WTC11 (cell line): ENCODE data around the gene GRIN1.

ENCODE experiments used
- CTCF ChIP-seq: fragments of 200-600 bp; IDR thresholded peaks from 2 replicates; pipeline ENCODE4 v1.8.0; 2022; ENCODE audit warnings: antibody characterized with exemption
- ELF4 ChIP-seq: sonication (generic); formaldehyde crosslinking; IDR thresholded peaks from 2 replicates; pipeline ENCODE4 v1.8.1; 2022; ENCODE audit warnings: low read depth, mild to moderate bottlenecking, moderate library complexity, missing genetic modification reagents
- FOXJ3 ChIP-seq: sonication (generic); formaldehyde crosslinking; IDR thresholded peaks from 2 replicates; pipeline ENCODE4 v1.9.0; 2021; ENCODE audit warnings: missing genetic modification reagents, mild to moderate bottlenecking, borderline replicate concordance
- FOXK1 ChIP-seq: sonication (generic); formaldehyde crosslinking; IDR thresholded peaks from 2 replicates; pipeline ENCODE4 v1.8.0; 2022; ENCODE audit warnings: mild to moderate bottlenecking, moderate library complexity, missing genetic modification reagents
- TEAD4 ChIP-seq: sonication (generic); formaldehyde crosslinking; IDR thresholded peaks from 2 replicates; pipeline ENCODE4 v1.8.0; 2022; ENCODE audit warnings: mild to moderate bottlenecking, missing genetic modification reagents
- USF2 ChIP-seq: sonication (generic); formaldehyde crosslinking; IDR thresholded peaks from 2 replicates; pipeline ENCODE4 v1.8.1; 2023; ENCODE audit warnings: mild to moderate bottlenecking, missing genetic modification reagents, moderate library complexity
- ZBTB43 ChIP-seq: sonication (generic); formaldehyde crosslinking; IDR thresholded peaks from 2 replicates; pipeline ENCODE4 v1.8.1; 2023; ENCODE audit warnings: mild to moderate bottlenecking, missing genetic modification reagents
- ZNF121 ChIP-seq: sonication (generic); formaldehyde crosslinking; IDR thresholded peaks from 2 replicates; pipeline ENCODE4 v1.8.0; 2023; ENCODE audit warnings: missing genetic modification reagents

GRCh38 chr9:137160716-137161557 is 22.0 kb downstream of the GRIN1 start:
- TF ChIP-seq ZNF121 (CRISPR knock-in tag) (no peak), FOXK1 (no peak), USF2 (no peak), TEAD4 (CRISPR knock-in tag) (no peak), ZBTB43 (CRISPR knock-in tag) (no peak), CTCF (no peak), ELF4 (CRISPR knock-in tag) (no peak), FOXJ3 (CRISPR knock-in tag) (no peak)
